Measurements from ENCODE around the gene PLA2G5.

Gene PLA2G5

DNA sequence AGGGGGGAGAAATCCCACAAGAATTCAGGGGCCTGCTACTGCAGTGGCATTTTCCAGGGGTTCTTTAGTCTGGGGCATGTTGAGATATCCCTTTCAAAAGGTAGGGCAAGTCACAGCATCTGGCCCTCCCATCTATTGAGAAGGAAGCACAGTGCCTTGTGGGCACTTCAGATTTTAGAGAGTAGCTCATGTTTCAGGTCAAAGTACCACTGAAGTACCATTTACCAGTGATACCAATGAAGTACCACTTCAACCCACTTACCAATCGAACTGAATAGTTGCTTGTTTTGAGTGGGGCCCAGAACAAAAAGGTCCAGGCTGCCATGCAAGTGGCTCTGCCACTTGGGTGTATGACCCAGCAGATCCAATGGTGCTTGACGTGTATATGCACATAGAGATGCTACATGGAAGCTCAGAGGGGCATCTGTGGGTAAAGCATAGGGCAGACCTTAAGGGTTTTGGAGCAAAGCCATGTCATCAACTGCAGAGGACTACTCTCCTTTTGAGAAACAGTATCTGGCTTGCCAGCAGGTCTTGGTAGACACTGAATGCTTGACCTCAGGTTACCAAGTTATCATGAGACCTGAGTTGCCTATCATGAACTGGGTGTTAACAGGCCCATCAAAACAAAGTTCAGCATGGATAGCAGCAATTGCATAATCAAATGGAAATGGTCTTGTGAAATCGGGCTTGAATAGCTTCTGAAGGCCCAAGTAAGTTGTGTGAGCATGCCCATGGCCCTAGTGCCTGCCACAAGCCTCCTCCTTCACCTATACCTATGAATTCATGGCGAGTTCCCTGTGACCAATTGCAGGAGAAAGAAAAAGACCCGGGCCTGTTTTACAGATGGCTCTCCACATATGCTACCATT, 25.8 kb downstream of the PLA2G5 start:
- Mint-ChIP-seq H3K27ac (no peak overlapping the region), H3K4me3 (no peak overlapping the region), H3K27me3 (ENCODE audit: low read depth, poor library complexity) (peaks cover 27% of the 10 kb centered on the region), H3K36me3 (ENCODE audit: low read depth) (no peaks in the 10 kb centered on the region), H3K4me1 (no peaks in the 10 kb centered on the region), H3K9me3 (peaks cover 29% of the 10 kb centered on the region)
- no peak for DNase-seq
- no peak for TF ChIP-seq CTCF (IDR thresholded peaks at IDR 0.05)

GRCh38 chr1:20096840-20097447, 26.9 kb downstream of the PLA2G5 start:
- peaks cover 29% of the 10 kb centered on the region for H3K9me3 Mint-ChIP-seq
- no peak for DNase-seq
- H3K4me1 Mint-ChIP-seq, result no peaks in the 10 kb centered on the region
- TF ChIP-seq CTCF (IDR thresholded peaks at IDR 0.05), result no peak
- no peak overlapping the region for H3K4me3 Mint-ChIP-seq
- no peaks in the 10 kb centered on the region for H3K36me3 Mint-ChIP-seq (ENCODE audit: low read depth)
- no peak overlapping the region for H3K27ac Mint-ChIP-seq
- peaks cover 16% of the 10 kb centered on the region for H3K27me3 Mint-ChIP-seq (ENCODE audit: low read depth, poor library complexity)

DNA sequence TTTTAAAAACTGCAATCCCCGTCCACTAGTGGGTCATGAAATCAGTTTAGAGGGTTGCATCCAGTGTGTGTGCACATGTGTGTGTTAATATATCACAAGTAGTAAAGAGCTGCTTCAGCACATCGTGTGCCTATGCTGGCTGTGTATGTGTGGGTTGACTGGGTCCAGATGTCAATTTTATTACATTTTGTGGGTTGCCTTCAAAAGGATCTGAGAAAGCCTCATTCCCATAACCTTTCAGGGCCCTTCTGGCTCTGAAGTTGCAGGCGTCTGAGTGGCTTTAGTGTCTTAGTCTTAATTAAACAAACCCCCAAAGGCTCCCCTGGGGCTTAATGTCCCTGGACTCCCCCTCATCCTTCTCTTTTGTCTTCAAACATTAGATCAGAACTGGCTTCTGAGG, 29.5 kb downstream of the PLA2G5 start:
- peaks cover 29% of the 10 kb centered on the region for H3K9me3 Mint-ChIP-seq
- no peaks in the 10 kb centered on the region for H3K4me1 Mint-ChIP-seq
- H3K4me3 Mint-ChIP-seq, result no peak overlapping the region
- TF ChIP-seq CTCF (IDR thresholded peaks at IDR 0.05), result no peak
- peaks cover 3% of the 10 kb centered on the region for H3K27me3 Mint-ChIP-seq (ENCODE audit: low read depth, poor library complexity)
- DNase-seq, result no peak
- H3K36me3 Mint-ChIP-seq (ENCODE audit: low read depth), result no peaks in the 10 kb centered on the region
- H3K27ac Mint-ChIP-seq, result no peak overlapping the region

GRCh38 chr1:20100632-20101355, 30.8 kb downstream of the PLA2G5 start:
- peak; percentile 78 for TF ChIP-seq CTCF (IDR thresholded peaks at IDR 0.05)
- peaks cover 27% of the 10 kb centered on the region for H3K9me3 Mint-ChIP-seq
- H3K27me3 Mint-ChIP-seq (ENCODE audit: low read depth, poor library complexity), result peaks cover 5% of the 10 kb centered on the region
- H3K4me1 Mint-ChIP-seq, result no peaks in the 10 kb centered on the region
- peak; percentile 43 for DNase-seq
- no peak overlapping the region for H3K4me3 Mint-ChIP-seq
- H3K36me3 Mint-ChIP-seq (ENCODE audit: low read depth), result no peaks in the 10 kb centered on the region
- no peak overlapping the region for H3K27ac Mint-ChIP-seq

- DNase-seq, result no peak
- Mint-ChIP-seq H3K27ac (no peak overlapping the region), H3K9me3 (peaks cover 8% of the 10 kb centered on the region), H3K36me3 (ENCODE audit: low read depth) (no peaks in the 10 kb centered on the region), H3K4me3 (no peak overlapping the region), H3K27me3 (ENCODE audit: low read depth, poor library complexity) (peaks cover 13% of the 10 kb centered on the region), H3K4me1 (no peaks in the 10 kb centered on the region)
- no peak for TF ChIP-seq CTCF (IDR thresholded peaks at IDR 0.05)
Measured at GRCh38 chr1:20102875-20103274, 32.9 kb downstream of the PLA2G5 start.

All from nephron progenitor cell (in vitro differentiated cells).